GM19099 (cell line): ENCODE data around the gene EFNA2.

ENCODE experiments used
- POLR2A ChIP-seq: IDR thresholded peaks from 3 replicates; pipeline ENCODE4 v1.6.1; 2011; ENCODE audit warnings: low read depth; ENCODE audit not compliant: insufficient read length; ENCODE audit errors: extremely low read depth

Gene EFNA2

GRCh38 chr19:1245494-1246264 lies 40.0 kb upstream of the EFNA2 start:
- TF ChIP-seq POLR2A: no peak

GRCh38 chr19:1247748-1248138 lies 37.9 kb upstream of the EFNA2 start:
- TF ChIP-seq POLR2A: no peak

- TF ChIP-seq POLR2A: peak; percentile 95
Measured at GRCh38 chr19:1248139-1248785, 37.4 kb upstream of the EFNA2 start, which contains the start of gene MIDN. Gene MIDN, plus strand, starts transcription at chr19:1248583. Its CDS starts 1,714 bp downstream, at chr19:1250297.

- no peak for TF ChIP-seq POLR2A
Measured at GRCh38 chr19:1248786-1249297, 36.8 kb upstream of the EFNA2 start.

GRCh38 chr19:1249298-1249989 lies 36.2 kb upstream of the EFNA2 start:
- TF ChIP-seq POLR2A: peak; percentile 91

- TF ChIP-seq POLR2A: no peak
Measured at GRCh38 chr19:1249990-1250436, 35.7 kb upstream of the EFNA2 start.

- TF ChIP-seq POLR2A: peak; percentile 48
Measured at GRCh38 chr19:1250437-1251260, 35.0 kb upstream of the EFNA2 start.

GRCh38 chr19:1251330-1252220 lies 34.1 kb upstream of the EFNA2 start:
- TF ChIP-seq POLR2A: no peak

GRCh38 chr19:1252221-1252820 lies 33.4 kb upstream of the EFNA2 start:
- no peak for TF ChIP-seq POLR2A

GRCh38 chr19:1252821-1253513 lies 32.7 kb upstream of the EFNA2 start:
- peak; percentile 29 for TF ChIP-seq POLR2A

- no peak for TF ChIP-seq POLR2A
Measured at GRCh38 chr19:1253514-1254080, 32.1 kb upstream of the EFNA2 start.

- TF ChIP-seq POLR2A: no peak
Measured at GRCh38 chr19:1254081-1254527, 31.6 kb upstream of the EFNA2 start.

GRCh38 chr19:1254530-1255185 lies 31.0 kb upstream of the EFNA2 start:
- no peak for TF ChIP-seq POLR2A
